IMR-90 (cell line): Measurements from ENCODE around the gene NEUROD6. TPM values are rescaled to one million over a fixed set of nuclear protein-coding genes. Genes with fewer than 3 reads are reported as not detected.

Experiments used
- ATAC-seq: fragments of 200-7000 bp; cut with Tn5 transposase; 2 replicates; pipeline ENCODE4 v1.9.1; 2020; ENCODE audit warnings: low read depth, mild to moderate bottlenecking, moderate library complexity
- BruUV-seq: library from RNA; stranded (reverse); fragments of 400-500 nt; replicated peaks from 2 replicates; lab custom pipeline; 2021; lab: Mats Ljungman, UMichigan
- CTCF ChIA-PET: fragments of 300-600 bp; formaldehyde crosslinking; extraction: SDS; loops from one replicate; lab custom pipeline; 2021; ENCODE audit warnings: antibody characterized with exemption; lab: Yijun Ruan, JAX
- POLR2A ChIA-PET: fragments of 300-600 bp; sonication (Branson Sonifier 250); formaldehyde crosslinking; loops from one replicate; lab custom pipeline; 2022; ENCODE audit warnings: antibody characterized with exemption; ENCODE audit not compliant: unreplicated experiment; lab: Charles Lee
- DNase-seq: peaks from one replicate; pipeline ENCODE4 v3.0.0; 2013
- H2AFZ ChIP-seq: replicated peaks from 2 replicates; pipeline ENCODE3; 2013; ENCODE audit warnings: low read length, mild to moderate bottlenecking; ENCODE audit not compliant: poor library complexity
- H2AK5ac ChIP-seq: 2 replicates; pipeline ENCODE4 v1.6.1; 2013; ENCODE audit warnings: low read depth, low read length, inconsistent platforms
- H2AK9ac ChIP-seq: replicated peaks from 2 replicates; pipeline ENCODE3; 2013; ENCODE audit warnings: mild to moderate bottlenecking, low read depth, low read length, moderate library complexity; ENCODE audit not compliant: poor library complexity
- H2BK120ac ChIP-seq: 2 replicates; pipeline ENCODE4 v1.6.1; 2013; ENCODE audit warnings: low read depth, low read length, inconsistent platforms
- H2BK15ac ChIP-seq: 3 replicates; pipeline ENCODE4 v1.6.1; 2013; ENCODE audit warnings: low read depth, low read length, inconsistent platforms
- H2BK20ac ChIP-seq: 2 replicates; pipeline ENCODE4 v1.6.1; 2013; ENCODE audit warnings: low read depth, mild to moderate bottlenecking, inconsistent platforms, low read length, moderate library complexity
- H2BK5ac ChIP-seq: 2 replicates; pipeline ENCODE4 v1.6.1; 2013; ENCODE audit warnings: mild to moderate bottlenecking, low read depth, low read length, inconsistent platforms; ENCODE audit not compliant: poor library complexity, severe bottlenecking
- H3K14ac ChIP-seq: replicated peaks from 2 replicates; pipeline ENCODE4 v1.6.1; 2013; ENCODE audit warnings: low read depth, low read length, inconsistent platforms
- H3K18ac ChIP-seq: 2 replicates; pipeline ENCODE4 v1.6.1; 2013; ENCODE audit warnings: low read depth, low read length, control low read depth
- H3K23ac ChIP-seq: 2 replicates; pipeline ENCODE4 v1.6.1; 2013; ENCODE audit warnings: low read depth, low read length, inconsistent platforms
- H3K27ac ChIP-seq: 2 replicates; pipeline ENCODE4 v1.5.1; 2013; ENCODE audit warnings: mild to moderate bottlenecking, control low read depth, low read length; ENCODE audit not compliant: insufficient read depth
- H3K27me3 ChIP-seq: 2 replicates; pipeline ENCODE4 v1.6.1; 2013; ENCODE audit warnings: low read length; ENCODE audit not compliant: control insufficient read depth, insufficient read depth
- H3K36me3 ChIP-seq: 2 replicates; pipeline ENCODE4 v1.6.1; 2013; ENCODE audit warnings: low read length, mixed read lengths; ENCODE audit not compliant: control insufficient read depth, insufficient read depth
- H3K4ac ChIP-seq: 2 replicates; pipeline ENCODE4 v1.6.1; 2013; ENCODE audit warnings: low read depth, low read length, inconsistent platforms
- H3K4me1 ChIP-seq: 2 replicates; pipeline ENCODE4 v1.6.1; 2013; ENCODE audit warnings: low read length, mixed read lengths; ENCODE audit not compliant: control insufficient read depth, insufficient read depth
- H3K4me2 ChIP-seq: 2 replicates; pipeline ENCODE4 v1.6.1; 2013; ENCODE audit warnings: low read depth, mild to moderate bottlenecking, control low read depth, low read length, moderate library complexity
- H3K4me3 ChIP-seq: 2 replicates; pipeline ENCODE4 v1.5.1; 2013; ENCODE audit warnings: low read depth, mild to moderate bottlenecking, control low read depth, low read length, moderate library complexity; ENCODE audit not compliant: insufficient read depth
- H3K56ac ChIP-seq: 2 replicates; pipeline ENCODE4 v1.6.1; 2013; ENCODE audit warnings: low read length, inconsistent platforms; ENCODE audit not compliant: insufficient read depth; ENCODE audit errors: extremely low read depth
- H3K79me1 ChIP-seq, 2 experiments: 2 replicates each; pipeline ENCODE4 v1.6.1; 2013; ENCODE audit warnings: low read length in 2 of 2, inconsistent platforms in 1 of 2, low read depth in 1 of 2
- H3K9ac ChIP-seq: 2 replicates; pipeline ENCODE4 v1.6.1; 2013; ENCODE audit warnings: low read depth, low read length, control low read depth
- H3K9me1 ChIP-seq: 2 replicates; pipeline ENCODE4 v1.6.1; 2013; ENCODE audit warnings: low read length, inconsistent platforms; ENCODE audit not compliant: insufficient read depth
- H3K9me3 ChIP-seq: 2 replicates; pipeline ENCODE4 v1.6.1; 2013; ENCODE audit warnings: low read length; ENCODE audit not compliant: control insufficient read depth, insufficient read depth
- H4K20me1 ChIP-seq: 2 replicates; pipeline ENCODE4 v1.6.1; 2013; ENCODE audit warnings: low read length, inconsistent platforms; ENCODE audit not compliant: insufficient read depth
- H4K5ac ChIP-seq: 2 replicates; pipeline ENCODE4 v1.6.1; 2013; ENCODE audit warnings: mild to moderate bottlenecking, low read depth, low read length, control low read depth
- H4K8ac ChIP-seq, 2 experiments: 2 replicates each; pipeline ENCODE4 v1.6.1; 2013; ENCODE audit warnings: low read depth in 2 of 2, low read length in 2 of 2, control low read depth in 1 of 2, inconsistent platforms in 1 of 2
- H4K91ac ChIP-seq: 2 replicates; pipeline ENCODE4 v1.6.1; 2013; ENCODE audit warnings: low read depth, low read length, inconsistent platforms; ENCODE audit not compliant: insufficient read depth
- BHLHE40 ChIP-seq: fragments of 150-350 bp; IDR thresholded peaks from 2 replicates; pipeline ENCODE4 v1.6.1; 2016; ENCODE audit warnings: mild to moderate bottlenecking, low read depth, low read length
- CEBPB ChIP-seq: IDR thresholded peaks from 2 replicates; pipeline ENCODE4 v1.6.1; 2012; ENCODE audit warnings: low read depth, low read length, improper control_type of control experiment
- CHD1 ChIP-seq: IDR thresholded peaks from 2 replicates; pipeline ENCODE4 v1.6.1; 2012; ENCODE audit warnings: low read depth, low read length, improper control_type of control experiment
- CTCF ChIP-seq: conservative IDR thresholded peaks from 2 replicates; pipeline ENCODE4 v1.5.1; 2012; ENCODE audit warnings: mild to moderate bottlenecking, low read depth, low read length, improper control_type of control experiment
- ELK1 ChIP-seq: fragments of 150-350 bp; IDR thresholded peaks from 2 replicates; pipeline ENCODE4 v1.6.1; 2016; ENCODE audit warnings: low read depth, mild to moderate bottlenecking, low read length, moderate library complexity, borderline replicate concordance
- FOS ChIP-seq: fragments of 150-350 bp; IDR thresholded peaks from 2 replicates; pipeline ENCODE4 v1.6.1; 2016; ENCODE audit warnings: low read depth, low read length
- MAFK ChIP-seq: IDR thresholded peaks from 2 replicates; pipeline ENCODE4 v1.6.1; 2012; ENCODE audit warnings: low read depth, low read length, improper control_type of control experiment
- MAZ ChIP-seq: IDR thresholded peaks from 2 replicates; pipeline ENCODE4 v1.6.1; 2012; ENCODE audit warnings: low read depth, mild to moderate bottlenecking, low read length, improper control_type of control experiment, moderate library complexity, borderline replicate concordance
- MXI1 ChIP-seq: IDR thresholded peaks from 2 replicates; pipeline ENCODE4 v1.6.1; 2012; ENCODE audit warnings: low read depth, mild to moderate bottlenecking, low read length, moderate library complexity, borderline replicate concordance
- NFE2L2 ChIP-seq: fragments of 150-350 bp; IDR thresholded peaks from 2 replicates; pipeline ENCODE4 v1.6.1; 2016; ENCODE audit warnings: low read depth, mild to moderate bottlenecking, low read length
- POLR2A ChIP-seq: IDR thresholded peaks from 2 replicates; pipeline ENCODE4 v1.6.1; 2012; ENCODE audit warnings: mild to moderate bottlenecking, low read depth, low read length
- RAD21 ChIP-seq: IDR thresholded peaks from 2 replicates; pipeline ENCODE4 v1.6.1; 2012; ENCODE audit warnings: low read length, improper control_type of control experiment
- RCOR1 ChIP-seq: IDR thresholded peaks from 2 replicates; pipeline ENCODE4 v1.6.1; 2012; ENCODE audit warnings: mild to moderate bottlenecking, low read length, improper control_type of control experiment; ENCODE audit not compliant: insufficient replicate concordance
- RFX5 ChIP-seq: IDR thresholded peaks from 2 replicates; pipeline ENCODE4 v1.8.0; 2012; ENCODE audit warnings: low read depth, mild to moderate bottlenecking, low read length, moderate library complexity
- SMC3 ChIP-seq: fragments of 150-350 bp; IDR thresholded peaks from 2 replicates; pipeline ENCODE4 v1.6.1; 2016; ENCODE audit warnings: low read depth, mild to moderate bottlenecking, antibody characterized with exemption, low read length, moderate library complexity
- USF2 ChIP-seq: fragments of 150-350 bp; IDR thresholded peaks from 2 replicates; pipeline ENCODE4 v1.6.1; 2017; ENCODE audit warnings: mild to moderate bottlenecking, antibody characterized with exemption, low read length, low read depth
- WGBS, 2 experiments: methylation state at CpG; one replicate each; pipeline versions ENCODE4 v1.1.5 to v1.1.7; 2013; ENCODE audit warnings: missing lambda C conversion rate in 2 of 2; ENCODE audit not compliant: insufficient read length in 1 of 2; ENCODE audit errors: extremely low coverage in 2 of 2; 5-methylcytosine and 5-hydroxymethylcytosine counted together
- dilution Hi-C: fragments of 300-500 bp; cut with HindIII; formaldehyde crosslinking; loops from one replicate; pipeline ENCODE4 v1.14.3; 2018; ENCODE audit warnings: low sequenced_read_pairs; ENCODE audit not compliant: unreplicated experiment
- in situ Hi-C: fragments of 300-500 bp; cut with MboI; formaldehyde crosslinking; loops from 3 replicates; pipeline ENCODE4 v1.14.3; 2019; ENCODE audit warnings: low sequenced_read_pairs, inconsistent platforms, mixed read lengths
- intact Hi-C: fragments of 100-400 bp; cut with micrococcal nuclease; formaldehyde crosslinking; loops from 2 replicates; pipeline ENCODE4 v1.10.0; 2022
- polyA plus RNA-seq, 3 experiments: library from polyadenylated mRNA; depleted of rRNA; stranded (reverse); fragments of >200 nt; gene quantifications; 2 replicates each; pipeline ENCODE4 v1.2.3, GENCODE V29; 2012; ENCODE audit warnings: low replicate concordance in 1 of 3
- total RNA-seq: library from RNA; depleted of rRNA; stranded (reverse); fragments of >200 nt; gene quantifications from 2 replicates; pipeline ENCODE4 v1.2.3, GENCODE V29; 2012

The NEUROD6 gene
- total and polyA plus RNA-seq, 2 of the 4 experiments (the other 2 are of a cell fraction), result not detected

- intact Hi-C loops, result no loop called here
Measured at GRCh38 chr7:31305260-31305659, 35.3 kb downstream of the NEUROD6 start.

More at GRCh38 chr7:31305260-31305659, 35.3 kb downstream of the NEUROD6 start:
- Histone ChIP-seq H2AK9ac (no peak overlapping the region), H3K4me1 (no peaks in the 10 kb centered on the region), H3K9ac (no peak overlapping the region), H4K8ac (no peak overlapping the region), H3K9me3 (no peaks in the 10 kb centered on the region), H3K23ac (no peak overlapping the region), H2AFZ (no peak overlapping the region), H2BK20ac (no peak overlapping the region), H4K5ac (no peak overlapping the region), H3K79me1 (no peaks in the 10 kb centered on the region), H3K14ac (no peak overlapping the region), H3K36me3 (no peaks in the 10 kb centered on the region), H3K18ac (no peak overlapping the region), H2BK120ac (no peak overlapping the region), H2BK5ac (no peak overlapping the region), H3K27ac (no peak overlapping the region), H3K9me1 (no peaks in the 10 kb centered on the region), H3K27me3 (no peaks in the 10 kb centered on the region), H3K4me2 (no peak overlapping the region), H3K56ac (no peak overlapping the region), H3K4me3 (no peak overlapping the region), H3K4ac (no peak overlapping the region), H2AK5ac (no peak overlapping the region), H4K91ac (no peak overlapping the region), H2BK15ac (no peak overlapping the region), H4K20me1 (no peaks in the 10 kb centered on the region)
- dilution Hi-C loops, result no loop called here
- ATAC-seq (no peak), DNase-seq (no peak)
- no peak for TF ChIP-seq ELK1
- TF ChIP-seq POLR2A, result no peak
- no peak for TF ChIP-seq USF2
- TF ChIP-seq CEBPB, result no peak
- TF ChIP-seq CTCF, result no peak
- TF ChIP-seq RAD21, result no peak
- TF ChIP-seq MAZ, result no peak
- TF ChIP-seq FOS, result no peak
- no peak for TF ChIP-seq RFX5
- no peak for TF ChIP-seq NFE2L2
- TF ChIP-seq BHLHE40, result no peak
- no peak for TF ChIP-seq CHD1
- TF ChIP-seq MXI1, result no peak
- TF ChIP-seq RCOR1, result no peak
- TF ChIP-seq SMC3, result no peak
- TF ChIP-seq MAFK, result no peak
- ChIA-PET POLR2A (no interaction called here), CTCF (no interaction called here)
- no TSS peak for BruUV-seq
- WGBS, 2 experiments, result no CpG with 5 or more reads among the region's 1 CpG
- in situ Hi-C loops, result no loop called here
